ENCODE measurements around the gene RPL10. TPM values are rescaled to one million over a fixed set of nuclear protein-coding genes. Genes with fewer than 3 reads are reported as not detected.

Gene RPL10
- 5,736 and 6,055 TPM in 2 replicates for total RNA-seq

DNA sequence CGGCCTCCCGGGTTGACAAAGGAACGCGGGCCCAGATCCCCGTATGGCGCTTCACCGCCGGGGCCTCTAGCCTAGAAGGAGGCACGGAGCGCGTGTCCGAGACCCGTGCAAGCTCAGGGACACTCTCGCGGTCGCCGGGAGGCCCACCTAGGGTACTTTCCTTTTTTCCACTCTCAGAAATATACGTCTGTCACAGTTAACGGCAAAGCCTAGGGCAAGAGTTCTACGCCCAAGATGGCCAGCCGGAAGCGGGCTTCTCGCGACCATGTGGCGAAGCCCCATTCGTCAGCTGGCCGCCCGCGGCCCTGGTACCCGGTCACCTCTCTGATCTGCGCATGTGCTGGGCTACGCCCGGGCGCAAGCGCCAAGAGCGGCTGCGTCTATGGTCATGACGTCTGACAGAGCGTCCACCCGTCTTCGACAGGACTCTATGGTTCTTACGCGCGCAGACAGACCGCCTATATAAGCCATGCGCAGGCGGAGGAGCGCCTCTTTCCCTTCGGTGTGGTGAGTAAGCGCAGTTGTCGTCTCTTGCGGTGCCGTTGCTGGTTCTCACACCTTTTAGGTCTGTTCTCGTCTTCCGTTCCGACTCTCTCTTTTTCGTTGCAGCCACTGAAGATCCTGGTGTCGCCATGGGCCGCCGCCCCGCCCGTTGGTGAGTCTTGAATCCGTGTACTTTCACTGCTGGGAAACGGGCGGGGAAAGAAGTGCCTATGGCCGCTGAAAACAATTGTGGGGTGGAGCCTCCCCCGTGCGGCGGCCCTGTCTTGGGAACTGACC, at the start of gene RPL10:
Gene RPL10, plus strand, starts transcription at position 490 of the 780 bp plus-strand sequence. Its CDS starts 143 bp downstream, at position 633.
- DNase-seq (ENCODE audit: low read depth), result no peak
- H3K4me3 ChIP-seq (ENCODE audit: low read depth, low read length), result peak within 1 kb of the TSS; percentile 84
- TF ChIP-seq, protein P1, sequence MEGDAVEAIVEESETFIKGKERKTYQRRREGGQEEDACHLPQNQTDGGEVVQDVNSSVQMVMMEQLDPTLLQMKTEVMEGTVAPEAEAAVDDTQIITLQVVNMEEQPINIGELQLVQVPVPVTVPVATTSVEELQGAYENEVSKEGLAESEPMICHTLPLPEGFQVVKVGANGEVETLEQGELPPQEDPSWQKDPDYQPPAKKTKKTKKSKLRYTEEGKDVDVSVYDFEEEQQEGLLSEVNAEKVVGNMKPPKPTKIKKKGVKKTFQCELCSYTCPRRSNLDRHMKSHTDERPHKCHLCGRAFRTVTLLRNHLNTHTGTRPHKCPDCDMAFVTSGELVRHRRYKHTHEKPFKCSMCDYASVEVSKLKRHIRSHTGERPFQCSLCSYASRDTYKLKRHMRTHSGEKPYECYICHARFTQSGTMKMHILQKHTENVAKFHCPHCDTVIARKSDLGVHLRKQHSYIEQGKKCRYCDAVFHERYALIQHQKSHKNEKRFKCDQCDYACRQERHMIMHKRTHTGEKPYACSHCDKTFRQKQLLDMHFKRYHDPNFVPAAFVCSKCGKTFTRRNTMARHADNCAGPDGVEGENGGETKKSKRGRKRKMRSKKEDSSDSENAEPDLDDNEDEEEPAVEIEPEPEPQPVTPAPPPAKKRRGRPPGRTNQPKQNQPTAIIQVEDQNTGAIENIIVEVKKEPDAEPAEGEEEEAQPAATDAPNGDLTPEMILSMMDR (conservative IDR thresholded peaks at IDR 0.05; ENCODE audit: low read depth, low read length), result no peak

DNA sequence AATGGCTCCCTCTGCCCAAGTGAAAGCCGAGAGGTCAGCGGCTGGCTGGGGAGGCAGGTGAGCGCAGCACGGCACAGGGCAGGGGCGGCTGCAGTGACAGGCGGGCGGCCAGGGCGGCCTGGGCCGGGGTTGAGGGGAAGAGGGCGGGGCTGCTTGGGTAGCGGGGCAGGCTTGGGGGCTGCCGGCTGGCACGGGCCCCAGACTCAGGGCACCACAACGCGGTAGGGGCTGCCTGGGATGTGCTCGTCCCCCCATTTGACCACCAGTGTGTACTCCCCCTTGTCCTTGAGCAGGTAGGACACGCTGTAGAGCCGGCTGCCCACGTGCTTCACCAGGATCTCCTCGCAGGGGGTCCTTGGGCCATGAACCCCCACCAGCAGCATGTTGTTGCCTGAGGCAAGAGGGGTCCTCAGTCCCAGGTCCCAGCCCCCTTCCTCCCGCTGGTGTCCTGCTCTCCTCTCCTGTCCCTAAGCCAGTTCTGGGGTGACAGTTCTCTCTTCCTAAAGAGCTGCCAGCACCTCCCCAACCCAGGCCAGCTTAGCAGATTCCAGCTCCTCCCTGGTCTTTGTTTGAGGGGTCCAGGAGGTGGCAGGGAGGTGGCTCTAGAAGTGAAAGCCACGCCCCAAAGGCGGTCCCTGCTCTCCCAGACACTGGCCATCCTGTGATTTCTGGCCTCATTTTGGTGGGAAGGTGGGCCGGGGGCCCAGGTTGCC, 49.4 kb upstream of the RPL10 start:
- DNase-seq (ENCODE audit: low read depth), result no peak
- no peak overlapping the region for H3K4me3 ChIP-seq (ENCODE audit: low read depth, low read length)
- TF ChIP-seq, protein P1 (conservative IDR thresholded peaks at IDR 0.05; ENCODE audit: low read depth, low read length), result no peak

DNA sequence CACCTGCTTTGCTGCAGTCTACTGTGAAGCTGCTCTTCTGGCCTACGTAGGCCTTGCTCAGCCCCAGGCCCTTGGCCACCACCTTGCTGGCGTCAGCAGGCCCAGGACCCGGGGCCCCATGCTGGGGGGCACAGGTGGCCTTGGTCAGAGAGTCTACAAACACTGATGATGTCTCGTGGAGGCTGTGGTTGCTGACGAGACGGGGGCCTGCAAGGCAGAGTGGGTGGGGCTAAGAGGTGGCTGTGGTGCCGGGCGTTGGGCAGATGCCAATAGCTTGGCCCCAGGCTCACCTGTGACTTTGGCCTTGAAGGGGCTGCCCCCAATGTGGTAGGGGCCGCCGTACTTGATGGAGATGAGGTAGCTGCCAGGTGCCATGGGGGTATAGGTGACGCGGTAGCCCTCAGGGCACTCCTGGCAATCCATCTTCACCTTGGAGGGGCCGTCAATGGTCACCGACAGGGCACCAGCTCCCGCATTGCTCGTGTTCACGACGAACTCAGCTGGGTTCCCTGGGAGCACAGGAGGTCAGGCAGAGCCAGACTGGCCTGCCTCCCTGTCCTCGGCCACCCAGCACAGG, 48.7 kb upstream of the RPL10 start:
- TF ChIP-seq, protein P1 (conservative IDR thresholded peaks at IDR 0.05; ENCODE audit: low read depth, low read length), result no peak

DNA sequence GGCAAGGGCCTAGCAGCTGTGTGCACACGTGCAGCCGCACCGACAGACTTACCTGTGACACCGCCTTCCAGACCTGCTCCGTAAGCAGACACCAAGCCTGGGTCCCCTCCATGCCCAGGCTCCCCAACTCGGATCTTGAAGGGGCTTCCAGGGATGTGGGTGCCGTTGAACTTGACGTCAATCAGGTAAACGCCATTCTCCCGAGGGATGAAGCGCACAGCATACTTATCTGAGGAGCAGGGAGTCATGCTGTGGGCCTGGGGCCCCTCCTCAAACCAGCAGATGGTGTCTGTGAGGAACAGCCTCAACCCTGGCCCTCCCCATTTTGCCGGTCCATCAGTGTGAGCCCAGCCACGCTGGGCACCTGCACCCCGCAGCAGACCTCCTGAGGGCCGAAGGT, 48.2 kb upstream of the RPL10 start:
- TF ChIP-seq, protein P1 (conservative IDR thresholded peaks at IDR 0.05; ENCODE audit: low read depth, low read length), result no peak
- no peak overlapping the region for H3K4me3 ChIP-seq (ENCODE audit: low read depth, low read length)
- no peak for DNase-seq (ENCODE audit: low read depth)

More for the DNA sequence above, 48.7 kb upstream of the RPL10 start:
- DNase-seq (ENCODE audit: low read depth), result no peak
- no peak overlapping the region for H3K4me3 ChIP-seq (ENCODE audit: low read depth, low read length)

DNA sequence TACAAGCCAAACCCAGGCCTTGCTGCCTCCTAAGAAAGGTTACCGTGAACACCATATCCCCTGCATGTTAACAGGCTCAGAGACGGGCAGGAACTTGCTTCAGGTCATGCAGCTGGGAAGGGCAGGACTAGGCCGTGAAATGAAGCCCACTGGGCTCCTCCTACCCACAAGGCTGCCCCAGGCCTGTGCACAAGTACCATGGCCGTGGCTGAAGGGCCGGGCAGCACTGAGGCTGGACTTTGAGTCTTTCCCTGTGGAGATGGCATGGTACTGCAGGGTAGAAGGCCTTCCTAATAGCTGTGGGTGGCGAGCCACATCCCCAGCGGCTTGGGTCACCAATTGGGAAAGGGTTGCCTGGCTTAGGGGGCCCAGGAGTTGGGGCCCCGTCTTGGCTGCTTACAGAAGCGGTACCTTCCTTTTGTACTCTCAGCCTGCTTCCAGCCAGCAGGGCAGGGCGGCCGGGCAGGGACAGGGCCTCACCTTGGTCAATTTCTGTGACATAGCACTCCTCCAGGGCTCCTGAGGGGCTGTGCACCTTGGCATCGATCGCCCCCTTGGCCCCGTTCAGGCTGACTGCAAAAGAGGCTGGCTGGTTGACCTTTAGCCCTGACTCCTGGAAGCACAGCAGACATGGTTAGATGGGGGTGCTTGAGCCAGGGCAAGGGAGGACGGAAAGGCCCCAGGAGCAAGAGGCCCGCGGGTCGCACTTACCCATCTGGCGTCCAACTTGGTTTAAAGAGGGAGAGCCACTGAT, 47.6 kb upstream of the RPL10 start:
- no peak overlapping the region for H3K4me3 ChIP-seq (ENCODE audit: low read depth, low read length)
- DNase-seq (ENCODE audit: low read depth), result no peak
- TF ChIP-seq, protein P1 (conservative IDR thresholded peaks at IDR 0.05; ENCODE audit: low read depth, low read length), result no peak

DNA sequence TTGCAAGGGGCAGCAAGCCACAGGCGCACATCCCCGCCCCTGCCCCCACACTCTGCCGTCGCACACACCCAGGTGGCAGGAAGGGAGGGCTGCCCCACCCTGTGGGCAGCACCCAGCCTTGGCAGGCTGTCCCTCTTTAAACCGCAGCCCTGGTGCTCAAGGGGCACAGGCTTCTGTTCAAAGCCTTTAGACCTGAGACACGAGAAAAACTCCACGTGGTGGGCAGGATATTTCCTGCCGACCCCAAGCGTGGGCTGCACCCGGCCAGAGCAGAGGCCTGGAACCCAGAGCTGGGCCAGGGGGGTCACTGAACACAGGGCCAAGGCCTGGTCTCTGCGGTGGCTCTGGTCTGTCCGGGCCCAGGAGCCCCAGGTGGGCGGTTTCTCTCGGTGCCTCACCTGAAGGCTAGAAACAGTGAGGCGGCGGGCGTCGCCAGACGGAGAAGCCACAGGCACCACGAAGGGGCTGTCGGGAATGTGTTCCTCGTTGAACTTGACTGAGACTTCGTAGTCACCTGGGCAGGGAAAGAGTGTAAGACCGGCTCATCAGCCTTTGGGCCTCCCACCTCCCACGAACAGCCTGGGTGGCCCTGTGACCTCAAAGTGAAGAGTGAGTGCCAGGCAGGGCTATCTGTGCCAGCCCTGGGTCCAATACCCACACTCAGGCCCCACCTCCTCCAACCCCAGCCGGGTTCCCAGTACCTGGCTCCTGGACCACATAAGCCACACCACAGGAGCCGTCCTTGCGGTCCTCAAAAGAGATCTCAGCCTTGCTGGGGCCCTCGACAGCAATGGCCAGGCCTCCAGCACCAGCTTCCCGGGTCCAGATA, 46.8 kb upstream of the RPL10 start:
- no peak for DNase-seq (ENCODE audit: low read depth)
- H3K4me3 ChIP-seq (ENCODE audit: low read depth, low read length), result no peak overlapping the region
- TF ChIP-seq, protein P1 (conservative IDR thresholded peaks at IDR 0.05; ENCODE audit: low read depth, low read length), result no peak

All from epithelial cell of proximal tubule (primary cell).